Measurements from ENCODE around the gene FSTL3.
"Not testable (repeated sequence)": the region's sequence is repeated elsewhere in the genome, so short reads cannot be mapped to it uniquely, and the experiment has no call there.

The FSTL3 gene

GRCh38 chr19:723714-724113, 47.5 kb downstream of the FSTL3 start:
- no peak for TF ChIP-seq CTCF (IDR thresholded peaks at IDR 0.05; ENCODE audit: low read depth, low read length, missing control alignments)
- no peak for DNase-seq (ENCODE audit: low read depth)
- H3K4me3 ChIP-seq (ENCODE audit: low read depth, low read length): no peak overlapping the region
- in situ Hi-C loops (cut with HindIII; ENCODE audit: low sequenced_read_pairs): no loop called here

GRCh38 chr19:725461-726089, 49.4 kb downstream of the FSTL3 start:
- TF ChIP-seq CTCF (IDR thresholded peaks at IDR 0.05; ENCODE audit: low read depth, low read length, missing control alignments): no peak
- DNase-seq (ENCODE audit: low read depth): no peak
- in situ Hi-C loops (cut with HindIII; ENCODE audit: low sequenced_read_pairs): no loop called here
- no peak overlapping the region for H3K4me3 ChIP-seq (ENCODE audit: low read depth, low read length)

- DNase-seq (ENCODE audit: low read depth): no peak
- in situ Hi-C loops (cut with HindIII; ENCODE audit: low sequenced_read_pairs): no loop called here
- no peak for TF ChIP-seq CTCF (IDR thresholded peaks at IDR 0.05; ENCODE audit: low read depth, low read length, missing control alignments)
- no peak overlapping the region for H3K4me3 ChIP-seq (ENCODE audit: low read depth, low read length)
Observed at GRCh38 chr19:726993-727956, 51.1 kb downstream of the FSTL3 start.

GRCh38 chr19:728011-728410, 51.8 kb downstream of the FSTL3 start:
- no peak for TF ChIP-seq CTCF (IDR thresholded peaks at IDR 0.05; ENCODE audit: low read depth, low read length, missing control alignments)
- no peak overlapping the region for H3K4me3 ChIP-seq (ENCODE audit: low read depth, low read length)
- in situ Hi-C loops (cut with HindIII; ENCODE audit: low sequenced_read_pairs): no loop called here
- no peak for DNase-seq (ENCODE audit: low read depth)

- DNase-seq (ENCODE audit: low read depth); in situ Hi-C loops (cut with HindIII; ENCODE audit: low sequenced_read_pairs); H3K4me3 ChIP-seq (ENCODE audit: low read depth, low read length): not testable (repeated sequence)
Observed at GRCh38 chr19:729564-729963, 53.4 kb downstream of the FSTL3 start.

- in situ Hi-C loops (cut with HindIII; ENCODE audit: low sequenced_read_pairs): no loop called here
Observed at GRCh38 chr19:729965-730668, 53.9 kb downstream of the FSTL3 start.

More at GRCh38 chr19:729965-730668, 53.9 kb downstream of the FSTL3 start:
- TF ChIP-seq CTCF (IDR thresholded peaks at IDR 0.05; ENCODE audit: low read depth, low read length, missing control alignments): no peak
- DNase-seq (ENCODE audit: low read depth): no peak
- no peak overlapping the region for H3K4me3 ChIP-seq (ENCODE audit: low read depth, low read length)

Measured in astrocyte of the cerebellum (primary cell).